SIG-M5 (cell line): ENCODE results near the gene TMEM156.
"Not testable (repeated sequence)": the region's sequence is repeated elsewhere in the genome, so short reads cannot be mapped to it uniquely, and the experiment has no call there.

Experiments
- DNase-seq: peaks from one replicate; lab custom pipeline; 2025; lab: John Stamatoyannopoulos, UW

TMEM156 gene

DNA sequence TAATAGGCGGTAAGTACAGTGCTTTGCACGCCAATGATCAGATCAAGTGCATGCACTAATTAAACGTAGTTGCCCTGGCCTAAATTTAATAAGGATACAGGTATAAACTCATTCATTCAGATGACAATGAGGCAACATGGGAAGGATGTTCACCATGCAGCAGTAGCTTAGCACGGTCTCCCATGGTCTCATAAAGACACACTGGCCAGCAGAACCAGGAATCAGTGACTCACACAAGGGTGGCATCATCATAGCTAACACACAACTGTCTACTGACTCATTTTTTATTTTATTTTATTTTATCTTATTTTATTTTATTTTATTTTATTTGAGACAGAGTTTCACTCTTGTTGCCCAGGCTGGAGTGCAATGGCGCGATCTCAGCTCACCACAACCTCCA, 42.7 kb downstream of the TMEM156 start:
- no peak for DNase-seq

DNA sequence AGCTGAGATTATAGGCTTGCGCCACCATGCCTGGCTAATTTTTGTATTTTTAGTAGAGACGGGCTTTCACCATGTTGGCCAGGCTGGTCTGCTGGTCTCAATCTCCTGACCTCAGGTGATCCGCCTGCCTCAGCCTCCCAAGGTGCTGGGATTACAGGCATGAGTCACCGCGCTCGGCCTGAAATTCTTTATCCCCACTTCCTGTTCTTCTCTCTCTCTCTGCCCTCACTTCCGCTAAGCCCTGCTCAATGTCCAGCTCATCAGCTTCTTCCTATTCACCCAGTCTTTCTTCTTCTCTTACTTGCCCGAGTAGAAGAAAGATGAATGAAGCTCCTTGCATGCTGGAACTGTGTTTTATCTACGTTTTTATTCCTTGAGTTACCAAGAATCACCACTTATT, 43.9 kb downstream of the TMEM156 start:
- DNase-seq: not testable (repeated sequence)

DNA sequence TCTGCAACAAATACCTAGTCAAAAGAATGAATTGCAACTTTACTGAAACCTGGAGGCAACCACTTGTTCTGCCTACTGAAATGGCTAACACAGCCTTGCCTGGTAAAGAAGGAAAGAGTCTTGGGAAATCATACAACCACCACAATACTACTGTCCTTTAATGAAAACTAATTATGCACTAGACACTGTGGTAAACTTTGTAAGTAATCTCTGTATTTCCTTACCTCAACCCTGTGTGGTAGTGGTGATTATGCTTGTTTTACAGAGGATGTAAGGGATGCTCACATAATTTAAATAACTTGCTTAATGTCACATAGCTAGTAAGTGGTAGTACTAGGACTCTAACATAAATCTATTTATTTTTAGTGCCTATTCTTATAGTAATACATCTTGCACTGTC, 44.7 kb downstream of the TMEM156 start:
- DNase-seq: no peak

DNA sequence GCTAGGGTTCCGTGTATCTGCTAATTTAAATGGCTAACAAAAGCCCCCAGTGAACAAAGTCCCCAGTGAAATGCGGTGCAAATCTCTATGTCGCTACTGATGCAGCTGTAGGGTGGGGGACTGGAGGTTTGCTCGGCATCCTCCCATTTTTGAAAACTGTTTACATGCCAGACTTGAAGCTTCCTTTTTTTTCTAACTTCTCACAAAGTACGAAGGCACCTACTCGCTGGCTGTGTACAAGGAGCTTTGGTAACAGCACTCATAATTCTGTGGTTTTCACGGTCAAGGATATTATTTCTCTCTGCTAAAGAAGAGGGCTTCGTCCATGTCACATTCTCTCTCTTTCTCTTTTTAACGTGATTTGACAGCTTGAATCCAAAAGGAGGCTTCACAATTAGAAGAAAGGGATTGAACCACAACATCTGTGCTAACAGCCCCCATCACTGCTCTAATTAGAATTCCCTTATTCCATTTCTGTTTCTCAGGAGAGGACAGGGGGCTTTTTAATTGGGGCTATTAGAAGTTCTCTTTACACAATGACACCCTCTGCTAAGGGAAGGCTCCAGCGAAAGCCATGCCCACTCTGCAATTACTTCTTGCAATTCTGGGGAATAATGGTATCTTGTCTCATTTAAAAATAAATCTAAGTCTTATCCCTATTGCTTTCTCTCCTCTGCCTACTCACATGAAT, 46.7 kb downstream of the TMEM156 start:
- no peak for DNase-seq

DNA sequence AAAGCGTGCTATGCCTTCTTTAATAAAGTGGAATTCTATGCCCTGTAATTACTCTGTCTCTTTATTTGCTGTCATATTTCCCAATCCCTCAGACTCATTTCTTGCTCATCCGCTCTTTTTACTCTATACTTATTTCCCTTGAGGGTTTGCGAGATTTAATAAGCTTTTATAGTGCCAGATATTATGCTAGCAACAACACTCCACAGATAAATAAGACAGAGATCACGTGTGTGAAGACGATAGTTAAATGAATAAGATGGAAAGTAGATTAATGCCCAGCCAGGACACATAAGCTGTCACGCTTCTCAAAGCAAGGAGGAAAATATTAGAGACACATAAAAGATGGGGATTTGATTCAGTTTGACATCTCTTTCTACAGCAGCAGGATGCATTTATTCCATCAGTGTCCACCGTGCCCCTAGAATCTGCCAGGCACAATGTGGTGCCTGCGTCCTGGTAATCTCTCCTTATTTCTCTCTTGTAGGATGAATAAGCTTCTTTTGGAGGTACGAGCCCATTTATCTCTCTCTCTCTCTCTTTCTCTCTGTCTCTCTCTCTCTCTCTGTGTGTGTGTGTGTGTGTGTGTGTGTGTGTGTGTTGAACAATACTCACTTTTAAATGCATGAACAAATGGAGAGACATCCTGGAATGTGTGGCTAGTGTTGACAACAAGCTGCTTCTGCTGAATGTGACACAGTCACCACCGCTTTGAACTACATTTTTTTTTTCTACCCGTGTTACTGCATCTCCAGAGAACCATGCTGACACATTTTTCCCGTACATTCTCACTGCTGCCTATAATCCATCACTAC, 48.2 kb downstream of the TMEM156 start:
- DNase-seq: no peak

DNA sequence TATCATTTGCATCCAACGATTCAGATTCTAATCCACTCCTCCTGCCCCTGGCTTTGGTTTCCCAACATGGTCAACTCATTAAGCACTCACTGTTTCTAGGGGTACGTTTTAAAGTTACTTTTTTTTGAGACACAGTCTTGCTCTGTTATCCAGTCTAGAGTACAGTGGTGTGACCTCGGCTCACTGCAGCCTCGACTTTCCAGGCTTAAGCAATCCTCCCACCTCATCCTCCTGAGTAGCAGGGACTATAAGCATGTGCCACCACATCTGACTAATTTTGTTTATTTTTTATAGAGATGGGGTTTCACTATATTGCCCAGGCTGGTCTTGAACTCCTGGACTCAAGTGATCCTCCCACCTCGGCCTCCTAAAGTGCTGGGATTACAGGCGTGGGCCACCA, 48.9 kb downstream of the TMEM156 start:
- DNase-seq: no peak

DNA sequence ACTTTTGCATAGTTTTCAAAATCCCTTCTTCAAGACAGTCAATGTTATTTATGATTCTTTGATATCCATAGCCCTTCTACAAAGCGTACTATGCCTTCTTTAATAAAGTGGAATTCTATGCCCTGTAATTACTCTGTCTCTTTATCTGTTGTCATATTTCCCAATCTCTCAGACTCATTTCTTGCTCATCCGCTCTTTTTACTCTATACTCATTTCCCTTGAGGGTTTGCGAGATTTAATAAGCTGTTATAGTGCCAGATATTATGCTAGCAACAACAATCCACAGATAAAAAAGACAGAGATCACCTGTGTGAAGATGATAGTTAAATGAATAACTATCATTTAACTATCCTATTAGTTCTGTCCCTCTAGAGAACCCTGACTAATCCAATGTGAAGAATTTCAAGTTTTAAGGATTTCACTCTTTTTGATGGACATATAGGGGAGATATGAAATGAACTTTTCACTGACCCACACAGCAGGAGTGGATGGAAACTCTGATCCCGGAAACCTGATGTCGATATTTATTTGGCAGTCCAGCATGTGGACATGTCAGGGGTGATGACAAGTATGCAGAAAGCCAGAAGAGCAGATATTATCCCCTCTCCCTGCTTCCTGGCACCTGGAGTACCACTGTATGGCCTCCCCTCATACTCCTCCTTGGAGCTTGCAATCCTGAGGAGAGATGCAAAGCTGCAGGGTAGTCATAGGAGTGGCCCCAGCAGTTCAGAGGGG, 49.7 kb downstream of the TMEM156 start:
- no peak for DNase-seq

DNA sequence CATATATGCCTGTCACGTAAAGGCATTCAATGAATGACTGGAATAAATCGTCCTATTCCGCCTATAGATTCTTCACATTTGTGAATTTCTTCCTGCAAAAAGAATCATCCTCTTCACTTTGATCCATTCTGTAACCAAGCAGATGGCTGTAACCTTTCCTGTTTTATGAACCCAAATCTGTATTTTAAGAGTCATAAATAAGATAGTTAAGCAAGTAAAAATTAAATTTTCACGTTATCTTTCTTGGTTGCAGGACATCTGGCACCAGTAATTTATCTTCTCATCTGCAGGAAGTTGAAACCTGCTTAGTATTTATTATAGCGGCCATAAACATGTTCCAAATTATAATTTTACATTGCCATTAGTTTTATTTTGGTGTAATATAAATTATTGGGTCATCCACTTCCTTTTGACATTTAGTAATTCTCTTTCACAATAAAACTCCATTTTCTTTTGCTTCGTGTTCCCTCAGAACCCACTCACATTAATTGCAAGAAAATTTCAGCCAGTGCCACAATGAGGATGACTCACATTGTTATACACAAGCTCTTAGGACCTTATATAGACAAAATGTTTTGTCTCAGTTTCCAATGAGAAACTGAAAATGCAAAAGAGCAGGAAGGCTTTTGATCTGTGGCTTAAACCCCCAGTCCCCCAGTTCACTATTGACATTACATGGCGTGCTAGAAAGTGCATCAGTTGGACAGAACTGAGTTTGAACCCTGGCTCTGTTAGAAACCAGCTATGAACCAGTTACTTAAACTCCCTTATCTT, 51.1 kb downstream of the TMEM156 start:
- no peak for DNase-seq

DNA sequence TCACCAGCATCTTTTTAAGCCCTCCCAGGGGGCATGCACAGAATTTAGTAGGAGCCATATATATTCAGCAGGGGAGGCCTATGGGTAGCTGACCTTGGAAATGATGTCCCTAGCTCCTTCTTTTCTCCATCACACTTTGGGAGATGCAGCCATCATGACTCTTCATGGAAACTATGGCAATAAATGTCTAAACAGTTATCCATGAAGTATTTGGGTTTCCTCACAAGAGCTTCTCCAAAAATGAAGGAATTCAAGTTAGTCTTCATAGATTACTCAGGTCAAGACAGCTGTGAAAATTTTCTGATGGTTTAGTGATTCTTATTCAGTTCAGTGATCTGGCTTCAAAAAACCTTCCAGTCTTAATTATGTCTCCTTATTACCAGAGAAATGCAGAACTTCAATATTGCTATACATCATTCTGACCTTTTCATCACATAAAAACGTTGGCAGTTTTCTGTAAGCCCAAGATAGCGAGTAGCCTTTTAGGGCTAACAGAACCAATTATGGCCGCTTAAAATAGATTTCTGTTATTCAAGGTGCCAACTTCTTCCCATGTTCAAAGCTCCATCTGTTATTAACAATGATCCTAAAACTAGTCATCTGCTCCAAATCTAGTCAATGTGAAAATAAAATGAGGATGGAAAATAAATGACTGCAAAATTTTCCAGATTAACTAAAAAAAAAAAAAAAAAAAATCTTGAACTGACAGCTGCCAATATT, 52.5 kb downstream of the TMEM156 start:
- DNase-seq: no peak

DNA sequence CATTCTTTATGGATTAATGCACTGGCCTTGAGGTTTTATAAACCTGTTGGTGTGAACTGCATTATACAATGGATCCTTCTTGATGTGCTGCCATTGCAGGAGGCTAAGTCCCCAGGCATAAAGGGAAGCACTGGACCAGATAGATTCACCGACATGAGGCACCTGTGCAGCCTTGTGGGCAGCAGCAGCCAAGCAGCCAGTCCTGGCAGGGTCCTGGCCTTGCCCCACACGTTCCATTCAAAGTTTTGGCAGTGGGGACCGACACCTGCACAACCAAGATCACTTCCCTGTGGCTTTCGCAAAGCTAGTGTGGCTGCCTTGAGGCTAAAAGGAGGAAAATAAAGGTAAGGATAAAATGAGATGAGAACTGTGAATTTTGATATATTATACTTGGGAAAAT, 53.1 kb downstream of the TMEM156 start:
- no peak for DNase-seq

DNA sequence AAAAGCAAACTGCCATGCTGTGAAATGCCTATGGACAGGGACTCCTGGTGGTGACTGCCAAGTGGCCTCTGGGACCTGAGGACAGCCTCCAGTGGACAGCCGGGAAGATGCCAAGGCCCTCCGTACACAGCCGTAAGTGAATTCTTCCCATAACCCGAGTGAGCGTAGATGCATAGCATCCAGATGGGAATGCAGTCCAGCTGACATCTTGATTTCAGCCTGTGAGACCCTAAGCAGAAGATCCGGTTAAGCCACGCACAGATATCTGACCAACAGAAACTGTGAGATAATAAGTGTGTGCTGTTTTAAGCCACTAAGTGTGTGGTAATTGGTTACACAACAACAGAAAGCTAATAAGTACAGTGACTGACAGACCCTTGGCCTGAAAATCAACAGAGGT, 55.9 kb downstream of the TMEM156 start:
- no peak for DNase-seq

DNA sequence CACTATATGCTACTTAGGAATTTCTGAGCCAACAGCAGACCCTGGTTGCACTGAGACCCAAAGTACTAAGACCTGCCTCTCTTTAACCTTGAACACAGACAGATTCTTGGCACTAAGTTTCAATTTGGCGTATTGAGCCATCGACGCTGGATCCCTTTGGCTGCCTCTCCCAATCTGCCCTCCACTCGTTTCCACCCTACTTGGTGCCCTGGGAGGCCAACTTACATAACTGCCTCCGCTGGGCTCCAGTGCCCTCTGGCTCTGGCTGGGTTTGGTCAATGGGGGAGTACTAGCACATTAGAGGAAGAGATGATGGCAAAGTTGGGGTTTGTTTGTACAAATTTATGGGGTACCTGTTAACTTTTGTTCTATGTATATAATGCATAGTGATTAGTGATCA, 63.5 kb downstream of the TMEM156 start:
- DNase-seq: no peak

DNA sequence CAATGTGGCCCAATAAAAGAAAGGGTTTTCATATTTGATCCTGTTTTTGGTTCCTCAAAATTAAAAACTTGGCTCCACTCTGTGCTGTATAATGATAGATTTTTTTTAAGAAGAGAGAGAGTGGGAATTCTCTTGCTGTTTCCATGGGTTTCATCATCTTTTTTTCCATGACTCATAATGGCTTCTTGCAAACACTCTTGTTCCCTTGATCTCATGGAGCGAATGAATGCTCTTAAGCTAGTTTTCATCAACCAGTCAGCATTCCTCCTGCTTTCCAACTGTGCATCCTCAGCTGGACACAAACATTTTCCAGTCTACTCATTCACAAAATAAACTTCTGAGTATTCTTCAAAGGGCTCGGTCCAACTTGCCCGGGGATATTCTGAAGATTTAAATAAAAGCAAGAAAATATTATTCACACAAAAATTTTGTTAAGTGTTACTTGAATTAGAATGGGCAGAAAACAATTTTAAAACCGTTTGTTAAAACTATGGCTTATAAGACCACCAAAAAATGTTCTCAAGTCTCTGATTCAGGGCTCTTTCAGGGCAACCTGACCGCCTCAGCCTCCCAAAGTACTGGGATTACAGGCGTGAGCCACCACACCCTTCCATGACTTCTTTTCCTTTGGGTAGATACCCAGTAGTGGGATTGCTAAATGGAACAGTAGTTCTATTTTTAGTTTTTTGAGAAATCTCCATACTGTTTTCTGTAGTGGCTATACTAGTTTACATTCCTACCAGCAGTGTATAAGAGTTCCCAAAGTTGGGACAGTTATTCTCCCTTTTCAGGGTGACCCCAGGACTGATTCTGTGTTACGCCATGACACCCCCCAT, 64.7 kb downstream of the TMEM156 start:
- DNase-seq: no peak

DNA sequence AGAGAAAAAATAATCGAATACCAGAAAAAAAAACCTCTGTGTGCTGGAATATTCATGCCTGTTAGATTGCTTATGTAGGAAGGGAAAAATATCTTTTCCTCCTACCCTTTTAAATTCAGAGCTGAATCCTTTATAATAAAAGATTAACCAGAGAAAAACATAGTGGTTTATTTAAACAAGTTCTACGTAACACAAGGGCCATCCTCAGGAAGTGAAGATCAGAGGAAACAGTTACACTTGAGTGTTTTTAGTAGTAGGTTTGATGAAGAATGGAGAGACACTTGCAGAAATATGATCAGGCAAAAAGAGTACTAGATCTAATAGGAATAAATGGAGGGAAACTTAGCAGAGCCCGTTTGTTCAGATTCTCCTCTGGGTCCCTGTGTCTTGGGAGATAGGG, 66.3 kb downstream of the TMEM156 start:
- DNase-seq: no peak

DNA sequence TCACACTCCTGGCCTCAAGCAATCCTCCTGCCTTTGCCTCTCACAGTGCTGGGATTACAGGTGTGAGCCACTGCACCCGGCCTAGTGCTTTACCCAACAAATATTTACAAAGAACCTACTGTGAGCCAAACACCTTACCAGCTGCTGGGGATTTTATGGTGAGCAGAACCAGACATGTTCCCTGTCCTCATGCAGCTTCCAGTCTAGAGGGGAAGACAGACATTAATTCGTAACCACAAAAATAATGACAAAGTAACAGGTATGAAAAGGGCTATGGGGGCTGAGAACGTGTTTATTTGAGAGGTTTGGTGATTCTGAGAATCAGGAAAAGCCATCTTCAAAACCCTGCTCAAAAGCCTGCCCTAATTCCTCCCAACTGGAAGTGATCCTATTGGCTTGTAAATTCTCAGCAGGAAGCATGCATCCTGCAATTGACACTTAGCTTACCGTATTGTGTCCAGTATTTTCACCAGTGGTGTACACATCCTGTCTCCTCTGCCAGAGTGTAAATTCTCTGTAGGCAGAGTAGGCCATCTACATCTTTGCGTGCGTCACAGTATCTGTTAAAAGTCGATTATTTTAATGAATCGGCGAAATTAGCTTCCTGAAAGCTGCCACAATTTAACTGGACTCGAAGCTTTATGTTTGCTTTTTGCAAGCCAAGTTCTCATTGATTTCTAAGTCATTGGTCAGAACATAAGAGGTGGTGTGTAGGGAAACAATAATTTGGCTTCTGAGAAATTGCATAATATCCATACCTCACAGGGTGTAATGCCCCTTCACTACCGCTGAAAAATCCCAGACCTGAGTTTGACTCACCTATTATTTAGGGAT, 67.0 kb downstream of the TMEM156 start:
- no peak for DNase-seq

DNA sequence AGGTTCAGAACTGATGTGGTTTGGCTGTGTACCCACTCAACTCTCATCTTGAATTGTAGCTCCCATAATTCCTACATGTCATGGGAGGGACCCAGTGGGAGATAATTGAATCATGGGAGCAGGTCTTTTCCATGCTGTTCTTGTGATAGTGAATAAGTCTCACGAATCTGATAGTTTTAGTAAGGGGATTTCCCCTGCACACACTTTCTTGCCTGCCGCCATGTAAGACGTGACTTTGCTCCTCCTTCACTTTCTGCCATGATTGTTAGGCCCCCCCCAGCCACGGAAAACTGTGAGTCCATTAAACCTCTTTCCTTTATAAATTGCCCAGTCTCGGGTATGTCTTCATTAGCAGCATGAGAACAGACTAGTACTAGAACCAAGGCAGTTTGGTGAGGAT, 73.0 kb downstream of the TMEM156 start:
- not testable (repeated sequence) for DNase-seq

DNA sequence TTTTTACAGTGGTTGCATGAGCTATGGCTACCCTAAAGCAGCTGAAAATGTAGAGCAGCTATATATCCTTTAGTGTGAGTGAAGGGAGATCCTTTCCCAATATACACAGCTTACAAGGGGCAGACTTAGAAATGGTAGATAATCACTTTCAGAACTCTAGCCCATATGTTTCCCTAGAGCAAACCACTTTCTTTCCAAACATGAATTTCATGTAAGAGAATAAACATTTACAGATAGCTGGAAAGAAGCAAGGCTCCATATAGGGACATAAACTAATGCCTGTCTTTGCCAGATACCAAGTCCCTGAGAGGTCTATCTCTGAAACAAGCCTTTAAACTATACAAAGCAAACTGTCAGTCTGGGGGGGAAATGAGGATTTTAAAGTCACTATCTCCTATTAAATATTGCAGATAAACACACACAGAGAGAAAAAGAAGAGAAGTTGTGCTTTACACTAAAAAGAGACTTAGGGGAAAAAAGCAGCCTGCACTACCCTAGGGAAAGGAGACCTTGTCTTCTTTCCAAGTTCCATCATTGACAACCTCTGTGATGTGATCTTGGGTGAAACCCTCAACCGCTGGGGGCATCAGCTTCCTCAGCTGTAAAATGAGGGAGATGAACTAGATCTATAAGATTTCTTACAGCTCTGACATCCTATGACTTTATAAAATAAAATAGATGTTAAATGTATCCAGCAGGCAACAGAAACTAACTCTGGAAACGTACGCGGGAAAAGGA, 73.6 kb downstream of the TMEM156 start:
- no peak for DNase-seq

DNA sequence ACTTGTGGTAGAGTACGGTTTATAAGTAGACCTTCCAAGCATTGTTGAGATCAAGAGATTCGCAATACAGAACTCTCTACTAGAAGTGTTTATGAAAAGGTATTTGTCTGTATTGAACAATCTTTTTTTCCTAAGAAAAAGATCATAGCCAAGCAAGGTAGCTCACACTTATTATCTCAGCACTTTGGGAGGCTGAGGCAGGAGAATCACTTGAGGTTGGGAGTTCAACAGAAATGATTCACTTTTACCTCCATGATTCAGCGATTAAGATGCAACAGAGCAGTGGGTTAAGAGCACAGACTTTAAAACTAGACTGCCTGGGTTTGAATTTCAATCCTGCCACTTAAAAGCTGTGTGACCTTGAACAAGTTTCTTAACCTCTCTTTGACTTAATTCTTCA, 74.3 kb downstream of the TMEM156 start:
- DNase-seq: no peak

DNA sequence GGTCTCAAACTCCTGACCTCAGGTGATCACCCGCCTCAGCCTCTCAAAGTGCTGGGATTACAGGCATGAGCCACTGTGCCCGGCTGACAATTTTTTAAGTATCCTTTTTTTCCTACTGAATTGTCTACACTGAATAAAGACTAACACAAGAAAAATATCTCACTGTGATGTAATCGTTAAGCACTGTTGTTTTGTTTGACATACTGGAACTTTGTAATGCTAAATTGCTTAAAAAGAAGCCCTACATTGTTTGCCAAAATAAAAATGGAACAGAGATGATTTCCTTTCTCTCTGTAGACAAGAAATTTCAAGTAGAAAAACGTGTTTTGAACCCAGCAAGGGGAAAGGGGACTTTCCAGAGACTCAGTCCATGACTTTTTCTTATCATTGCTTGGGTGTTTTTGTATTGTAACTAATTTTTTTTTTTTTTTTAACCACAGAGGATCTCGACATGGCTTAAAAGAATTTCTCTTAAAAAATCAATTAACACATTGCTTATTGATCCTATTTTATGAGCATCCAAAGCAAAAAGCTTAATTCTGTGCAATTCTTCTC, 74.9 kb downstream of the TMEM156 start:
- no peak for DNase-seq
